ENCODE results near the gene TUBG1. TPM values are rescaled to one million over a fixed set of nuclear protein-coding genes. Genes with fewer than 3 reads are reported as not detected.

Gene TUBG1
- total and polyA plus RNA-seq, 9 of the 15 experiments (the other 6 are each of a cell fraction or from before 2014, with no cell fraction given), result 33.1 to 147 (median 66.0) TPM

- no peak for TF ChIP-seq POLR2H (tag; IDR thresholded peaks at IDR 0.05; ENCODE audit: low read depth)
- no peak for TF ChIP-seq CBX3 (IDR thresholded peaks at IDR 0.05; ENCODE audit: borderline replicate concordance in 1 of 2, low read length in 2 of 2)
- TF ChIP-seq E2F4 (CRISPR knock-in tag; IDR thresholded peaks at IDR 0.05; ENCODE audit: low read depth), result no peak
- no peak for TF ChIP-seq HNRNPLL (IDR thresholded peaks at IDR 0.05; ENCODE audit: low read depth, low read length, poor library complexity, severe bottlenecking)
- TF ChIP-seq SUPT5H (IDR thresholded peaks at IDR 0.05), result no peak; the same call in none of the 2 replicates
- TF ChIP-seq SMARCB1 (IDR thresholded peaks at IDR 0.05; ENCODE audit: insufficient read length, low read depth), result no peak
- TF ChIP-seq KLF16 (IDR thresholded peaks at IDR 0.05), result no peak
- TF ChIP-seq ETV5 (CRISPR knock-in tag; IDR thresholded peaks at IDR 0.05; ENCODE audit: low read depth), result no peak
- no peak for TF ChIP-seq PCBP2 (IDR thresholded peaks at IDR 0.05; ENCODE audit: low read depth, low read length, poor library complexity, severe bottlenecking)
- TF ChIP-seq CGGBP1 (CRISPR knock-in tag; IDR thresholded peaks at IDR 0.05), result no peak
- no peak for TF ChIP-seq ASH1L (IDR thresholded peaks at IDR 0.05; ENCODE audit: borderline replicate concordance, low read depth, partially characterized antibody)
- TF ChIP-seq KLF1 (tag; IDR thresholded peaks at IDR 0.05), result no peak
- TF ChIP-seq HMG20A (CRISPR knock-in tag; conservative IDR thresholded peaks at IDR 0.05), result no peak
- no peak for TF ChIP-seq ZNF699 (CRISPR knock-in tag; IDR thresholded peaks at IDR 0.05; ENCODE audit: insufficient replicate concordance)
- no peak for TF ChIP-seq PHTF2 (CRISPR knock-in tag; IDR thresholded peaks at IDR 0.05)
- no peak for TF ChIP-seq ZFP91 (CRISPR knock-in tag; IDR thresholded peaks at IDR 0.05)
- no peak for TF ChIP-seq E2F8 (IDR thresholded peaks at IDR 0.05; ENCODE audit: low read depth, partially characterized antibody)
- no peak for TF ChIP-seq HMG20B (CRISPR knock-in tag; IDR thresholded peaks at IDR 0.05)
- TF ChIP-seq USF2 (CRISPR knock-in tag; IDR thresholded peaks at IDR 0.05), result no peak
- TF ChIP-seq RBM25 (IDR thresholded peaks at IDR 0.05; ENCODE audit: low read depth, low read length, severe bottlenecking), result no peak
- no peak for TF ChIP-seq ZNF785 (CRISPR knock-in tag; IDR thresholded peaks at IDR 0.05)
- TF ChIP-seq LEF1 (IDR thresholded peaks at IDR 0.05), result no peak
These were observed 43.1 kb upstream of the TUBG1 start (continued) for GRCh38 chr17:42566215-42566882.
